NB4 (cell line): Measurements from ENCODE around the gene FHOD1.

Experiments
- DNase-seq: peaks from one replicate; pipeline ENCODE4 v3.0.0; 2010; ENCODE audit warnings: low read depth
- H3K4me3 ChIP-seq: one replicate; pipeline ENCODE4 v1.5.1; 2011; ENCODE audit warnings: mild to moderate bottlenecking, low read depth, low read length, moderate library complexity
- CTCF ChIP-seq: IDR thresholded peaks from one replicate; pipeline ENCODE4 v1.5.1; 2012; ENCODE audit warnings: low read depth, low read length
- MAX ChIP-seq: IDR thresholded peaks from 2 replicates; pipeline ENCODE4 v1.6.1; 2011; ENCODE audit warnings: low read depth, low read length
- MYC ChIP-seq: IDR thresholded peaks from 2 replicates; pipeline ENCODE4 v1.6.1; 2011; ENCODE audit warnings: low read depth, low read length
- POLR2A ChIP-seq: IDR thresholded peaks from 2 replicates; pipeline ENCODE4 v1.6.1; 2011; ENCODE audit warnings: mild to moderate bottlenecking; ENCODE audit not compliant: insufficient read length; ENCODE audit errors: extremely low read depth

FHOD1 gene

GRCh38 chr16:67268136-67268579 is 20.9 kb upstream of the FHOD1 start:
- DNase-seq = peak; percentile 55
- H3K4me3 ChIP-seq = no peak overlapping the region
- TF ChIP-seq POLR2A = no peak
- no peak for TF ChIP-seq MYC
- no peak for TF ChIP-seq CTCF
- TF ChIP-seq MAX = no peak

- DNase-seq = no peak
- no peak for TF ChIP-seq CTCF
- TF ChIP-seq MYC = no peak
- TF ChIP-seq POLR2A = no peak
- no peak for TF ChIP-seq MAX
- H3K4me3 ChIP-seq = no peak overlapping the region
These were observed 18.6 kb upstream of the FHOD1 start for GRCh38 chr16:67265834-67266233.

- no peak for DNase-seq
- TF ChIP-seq CTCF (no peak), POLR2A (no peak), MAX (no peak), MYC (no peak)
- no peak overlapping the region for H3K4me3 ChIP-seq
These were observed 17.6 kb upstream of the FHOD1 start for GRCh38 chr16:67264866-67265265.

- no peak for TF ChIP-seq MAX
- TF ChIP-seq CTCF = peak; percentile 34
- no peak overlapping the region for H3K4me3 ChIP-seq
- DNase-seq = peak; percentile 47
These were observed 17.0 kb upstream of the FHOD1 start for GRCh38 chr16:67264277-67264676.

GRCh38 chr16:67263201-67263600 is 15.9 kb upstream of the FHOD1 start:
- TF ChIP-seq CTCF (no peak), MYC (no peak), POLR2A (no peak), MAX (no peak)

More at GRCh38 chr16:67263201-67263600, 15.9 kb upstream of the FHOD1 start:
- no peak overlapping the region for H3K4me3 ChIP-seq
- DNase-seq = no peak
